H9 (cell line): ENCODE results near the gene USP13. TPM values are rescaled to one million over a fixed set of nuclear protein-coding genes. Genes with fewer than 3 reads are reported as not detected.

Experiments
- DNase-seq: peaks from one replicate; pipeline ENCODE4 v3.0.0-alpha.2; 2017
- H2AFZ ChIP-seq: one replicate; pipeline ENCODE4 v1.6.1; 2013; ENCODE audit warnings: mild to moderate bottlenecking, low read length, control low read depth, moderate library complexity
- H2AK5ac ChIP-seq: 2 replicates; pipeline ENCODE4 v1.6.1; 2013; ENCODE audit warnings: low read length, control low read depth, mixed read lengths; ENCODE audit not compliant: insufficient read length
- H2BK120ac ChIP-seq: one replicate; pipeline ENCODE4 v1.6.1; 2013; ENCODE audit warnings: low read depth, mild to moderate bottlenecking, low read length, control low read depth, inconsistent platforms; ENCODE audit not compliant: poor library complexity, severe bottlenecking
- H2BK12ac ChIP-seq: 2 replicates; pipeline ENCODE4 v1.6.1; 2013; ENCODE audit warnings: low read length, control low read depth, mixed read lengths, low read depth; ENCODE audit not compliant: insufficient read length
- H2BK15ac ChIP-seq: 2 replicates; pipeline ENCODE4 v1.6.1; 2013; ENCODE audit warnings: low read depth, low read length, control low read depth
- H2BK20ac ChIP-seq: one replicate; pipeline ENCODE4 v1.6.1; 2013; ENCODE audit warnings: low read depth, mild to moderate bottlenecking, low read length, control low read depth, inconsistent platforms; ENCODE audit not compliant: poor library complexity, severe bottlenecking
- H2BK5ac ChIP-seq: 2 replicates; pipeline ENCODE4 v1.6.1; 2013; ENCODE audit warnings: low read length, control low read depth, mixed read lengths; ENCODE audit not compliant: insufficient read length
- H3K14ac ChIP-seq: 2 replicates; pipeline ENCODE4 v1.6.1; 2013; ENCODE audit warnings: low read length, control low read depth; ENCODE audit not compliant: insufficient read depth
- H3K18ac ChIP-seq: 2 replicates; pipeline ENCODE4 v1.6.1; 2013; ENCODE audit warnings: low read depth, mild to moderate bottlenecking, mixed read lengths, low read length, control low read depth; ENCODE audit not compliant: insufficient read length
- H3K23ac ChIP-seq: 2 replicates; pipeline ENCODE4 v1.6.1; 2013; ENCODE audit warnings: low read length, control low read depth, mixed read lengths, low read depth; ENCODE audit not compliant: insufficient read length
- H3K23me2 ChIP-seq: 2 replicates; pipeline ENCODE4 v1.6.1; 2013; ENCODE audit warnings: low read depth, mild to moderate bottlenecking, mixed read lengths, low read length, control low read depth; ENCODE audit not compliant: insufficient read length, poor library complexity, severe bottlenecking
- H3K27ac ChIP-seq: 2 replicates; pipeline ENCODE4 v1.5.1; 2013; ENCODE audit warnings: low read length, control low read depth, mixed read lengths, low read depth; ENCODE audit not compliant: insufficient read length
- H3K27me3 ChIP-seq: 2 replicates; pipeline ENCODE4 v1.6.1; 2013; ENCODE audit warnings: low read length, control low read depth, inconsistent platforms; ENCODE audit not compliant: insufficient read depth
- H3K4ac ChIP-seq: 2 replicates; pipeline ENCODE4 v1.6.1; 2013; ENCODE audit warnings: low read depth, mild to moderate bottlenecking, control low read depth, inconsistent platforms, low read length, moderate library complexity
- H3K4me1 ChIP-seq: 2 replicates; pipeline ENCODE4 v1.6.1; 2013; ENCODE audit warnings: low read length, control low read depth, inconsistent platforms; ENCODE audit not compliant: insufficient read depth
- H3K4me2 ChIP-seq: 2 replicates; pipeline ENCODE4 v1.6.1; 2013; ENCODE audit warnings: low read length, control low read depth, mixed read lengths; ENCODE audit not compliant: insufficient read length, insufficient read depth
- H3K56ac ChIP-seq: 2 replicates; pipeline ENCODE4 v1.6.1; 2013; ENCODE audit warnings: low read depth, mild to moderate bottlenecking, mixed read lengths, low read length, control low read depth; ENCODE audit not compliant: insufficient read length
- H3K79me1 ChIP-seq: 2 replicates; pipeline ENCODE4 v1.6.1; 2013; ENCODE audit warnings: low read depth, mild to moderate bottlenecking, moderate library complexity, low read length, control low read depth, inconsistent platforms; ENCODE audit not compliant: insufficient read depth, poor library complexity, severe bottlenecking
- H3K79me2 ChIP-seq: 2 replicates; pipeline ENCODE4 v1.6.1; 2013; ENCODE audit warnings: low read length, control low read depth, inconsistent platforms; ENCODE audit not compliant: insufficient read depth
- H3K9ac ChIP-seq: 2 replicates; pipeline ENCODE4 v1.6.1; 2013; ENCODE audit warnings: low read length, control low read depth, mixed read lengths; ENCODE audit not compliant: insufficient read length; ENCODE audit errors: extremely low read depth
- H3K9me3 ChIP-seq: one replicate; pipeline ENCODE4 v1.6.1; 2013; ENCODE audit warnings: low read depth, low read length, inconsistent platforms; ENCODE audit not compliant: control insufficient read depth
- H3T11ph ChIP-seq: one replicate; pipeline ENCODE4 v1.6.1; 2013; ENCODE audit warnings: mild to moderate bottlenecking, low read length, control low read depth, inconsistent platforms
- H4K20me1 ChIP-seq: one replicate; pipeline ENCODE4 v1.6.1; 2013; ENCODE audit not compliant: control insufficient read depth, insufficient read length, insufficient read depth
- H4K5ac ChIP-seq: 2 replicates; pipeline ENCODE4 v1.6.1; 2013; ENCODE audit warnings: low read depth, mild to moderate bottlenecking, mixed read lengths, low read length, control low read depth; ENCODE audit not compliant: insufficient read length
- H4K8ac ChIP-seq: replicated peaks from 2 replicates; pipeline ENCODE4 v1.6.1; 2013; ENCODE audit warnings: low read length, control low read depth, mixed read lengths, low read depth; ENCODE audit not compliant: insufficient read length
- H4K91ac ChIP-seq: 2 replicates; pipeline ENCODE4 v1.6.1; 2013; ENCODE audit warnings: low read depth, mild to moderate bottlenecking, moderate library complexity, mixed read lengths, low read length, control low read depth; ENCODE audit not compliant: insufficient read length
- H3K27ac Mint-ChIP-seq, 3 experiments: 2 replicates in 2 of 3; 3 replicates in 1 of 3; pipeline ENCODE4 v1.8.0; 2020 to 2021; ENCODE audit warnings: mixed read lengths in 3 of 3, mild to moderate bottlenecking in 1 of 3, moderate library complexity in 1 of 3
- H3K27me3 Mint-ChIP-seq: 2 replicates; pipeline ENCODE4 v1.8.0; 2021; ENCODE audit warnings: low read depth, mild to moderate bottlenecking, moderate library complexity, mixed read lengths
- H3K36me3 Mint-ChIP-seq, 3 experiments: 2 replicates in 2 of 3; 3 replicates in 1 of 3; pipeline ENCODE4 v1.8.0; 2020 to 2021; ENCODE audit warnings: low read depth in 3 of 3, mixed read lengths in 3 of 3; ENCODE audit not compliant: insufficient read depth in 1 of 3
- H3K4me1 Mint-ChIP-seq, 2 experiments: 2 replicates each; pipeline ENCODE4 v1.8.0; 2020; ENCODE audit warnings: mixed read lengths in 2 of 2
- H3K4me3 Mint-ChIP-seq, 2 experiments: 2 replicates in 1 of 2; 3 replicates in 1 of 2; pipeline ENCODE4 v1.8.0; 2020 to 2021; ENCODE audit warnings: mild to moderate bottlenecking in 2 of 2, mixed read lengths in 2 of 2, moderate library complexity in 1 of 2
- H3K9me3 Mint-ChIP-seq, 2 experiments: 2 replicates in 1 of 2; 3 replicates in 1 of 2; pipeline ENCODE4 v1.8.0; 2020; ENCODE audit warnings: mild to moderate bottlenecking in 2 of 2, mixed read lengths in 2 of 2, moderate library complexity in 1 of 2
- CTCF ChIP-seq: fragments of 200-600 bp; sonication (generic); conservative IDR thresholded peaks from 3 replicates; pipeline ENCODE4 v1.8.0; 2021; ENCODE audit warnings: antibody characterized with exemption, mild to moderate bottlenecking
- WGBS: extraction: QIAGEN DNeasy Blood & Tissue Kit; methylation state at CpG from one replicate; pipeline ENCODE4 v1.1.7; 2013; ENCODE audit warnings: missing lambda C conversion rate, low lambda C conversion rate, mixed read lengths; ENCODE audit not compliant: insufficient read length; ENCODE audit errors: extremely low coverage; 5-methylcytosine and 5-hydroxymethylcytosine counted together
- total RNA-seq: library from RNA; stranded (reverse); gene quantifications from 2 replicates; pipeline ENCODE4 v1.2.1, GENCODE V29; 2021

Gene USP13
- total RNA-seq, 1 experiment from 2014 or later = 26.7 TPM

GRCh38 chr3:179673523-179673922 lies 20.7 kb downstream of the USP13 start:
- Histone ChIP-seq H3K27ac (no peak overlapping the region), H3K9ac (no peak overlapping the region), H2BK5ac (no peak overlapping the region), H2AK5ac (no peak overlapping the region), H2AFZ (no peak overlapping the region), H3K79me1 (peaks cover 7% of the 10 kb centered on the region), H3T11ph (no peak overlapping the region), H3K14ac (no peak overlapping the region; the same call in 1 of the 2 replicates), H3K18ac (no peak overlapping the region), H2BK120ac (no peak overlapping the region), H3K56ac (no peak overlapping the region), H3K4me1 (peaks cover 2% of the 10 kb centered on the region; the same call in 1 of the 2 replicates), H4K91ac (no peak overlapping the region), H4K8ac (no peak overlapping the region), H4K5ac (no peak overlapping the region), H3K27me3 (no peaks in the 10 kb centered on the region), H3K79me2 (peaks cover 10% of the 10 kb centered on the region; the same call in 1 of the 2 replicates), H2BK20ac (no peak overlapping the region), H2BK15ac (no peak overlapping the region), H3K23me2 (no peaks in the 10 kb centered on the region), H3K4me2 (no peak overlapping the region), H2BK12ac (no peak overlapping the region), H3K9me3 (no peaks in the 10 kb centered on the region), H3K23ac (no peak overlapping the region), H3K4ac (no peak overlapping the region), H4K20me1 (no peaks in the 10 kb centered on the region)
- no peaks in the 10 kb centered on the region for H3K27me3 Mint-ChIP-seq
- peak overlapping the region; percentile 30 to 94 (median 31); a peak in 5 of 7 replicates for H3K27ac Mint-ChIP-seq
- no peaks in the 10 kb centered on the region for H3K9me3 Mint-ChIP-seq
- H3K4me3 Mint-ChIP-seq = no peak overlapping the region
- no CpG with 5 or more reads among the region's 8 CpGs for WGBS
- TF ChIP-seq CTCF = no peak
- DNase-seq = no peak
- H3K4me1 Mint-ChIP-seq = peaks cover 16% of the 10 kb centered on the region in 2 experiments
- peaks cover 0 to 3% (median 0%) of the 10 kb centered on the region in 3 experiments; a peak in 3 of 7 replicates for H3K36me3 Mint-ChIP-seq
